OCI-LY1 (cell line): ENCODE results near the gene CCNB2.

Experiments
- H2AFZ ChIP-seq: fragments of 200-600 bp; sonication (generic), shearing (Covaris generic); 2 replicates; pipeline ENCODE4 v1.6.0; 2014; ENCODE audit warnings: antibody characterized with exemption, mild to moderate bottlenecking, low read length
- H3F3A ChIP-seq: fragments of 200-600 bp; sonication (generic), shearing (Covaris generic); 2 replicates; pipeline ENCODE4 v1.6.0; 2014; ENCODE audit warnings: mild to moderate bottlenecking, antibody characterized with exemption, low read length, moderate library complexity; ENCODE audit not compliant: insufficient read depth
- H3K27ac ChIP-seq: fragments of 200-600 bp; sonication (generic); 2 replicates; pipeline ENCODE4 v1.5.1; 2014; ENCODE audit warnings: low read length, mixed run types, mild to moderate bottlenecking, low read depth; ENCODE audit not compliant: poor library complexity, severe bottlenecking
- H3K27me3 ChIP-seq: fragments of 200-600 bp; sonication (generic); 2 replicates; pipeline ENCODE4 v1.6.0; 2014; ENCODE audit warnings: antibody characterized with exemption, mild to moderate bottlenecking, low read length, moderate library complexity; ENCODE audit not compliant: insufficient read depth
- H3K36me3 ChIP-seq: fragments of 200-600 bp; sonication (generic); 2 replicates; pipeline ENCODE4 v1.6.1; 2014; ENCODE audit warnings: mild to moderate bottlenecking, antibody characterized with exemption, low read length, moderate library complexity, mixed read lengths; ENCODE audit not compliant: insufficient read depth
- H3K4me1 ChIP-seq: fragments of 200-600 bp; sonication (generic); 2 replicates; pipeline ENCODE4 v1.5.1; 2014; ENCODE audit warnings: mild to moderate bottlenecking, low read length, moderate library complexity; ENCODE audit not compliant: insufficient read depth, severe bottlenecking
- H3K4me2 ChIP-seq: fragments of 200-600 bp; sonication (generic), shearing (Covaris generic); 2 replicates; pipeline ENCODE4 v1.6.1; 2014; ENCODE audit warnings: low read length
- H3K4me3 ChIP-seq: fragments of 200-600 bp; sonication (generic); 2 replicates; pipeline ENCODE4 v1.5.1; 2014; ENCODE audit warnings: low read length, low read depth, mild to moderate bottlenecking, mixed read lengths; ENCODE audit not compliant: poor library complexity, severe bottlenecking
- H3K79me2 ChIP-seq: fragments of 200-600 bp; shearing (Covaris generic); 2 replicates; pipeline ENCODE4 v1.6.1; 2016; ENCODE audit warnings: mixed run types, low read length, mixed read lengths; ENCODE audit not compliant: insufficient read depth
- H3K9ac ChIP-seq: fragments of 200-600 bp; sonication (generic), shearing (Covaris generic); 2 replicates; pipeline ENCODE4 v1.6.1; 2014; ENCODE audit warnings: mild to moderate bottlenecking, low read length, mixed read lengths
- H3K9me2 ChIP-seq: fragments of 200-600 bp; sonication (generic), shearing (Covaris generic); 2 replicates; pipeline ENCODE4 v1.6.1; 2014; ENCODE audit warnings: low read depth, mild to moderate bottlenecking, low read length, mixed read lengths
- H3K9me3 ChIP-seq: fragments of 200-600 bp; shearing (Covaris generic); 2 replicates; pipeline ENCODE4 v1.6.1; 2014; ENCODE audit warnings: low read length, mixed read lengths
- H4K20me1 ChIP-seq: fragments of 200-600 bp; sonication (generic), shearing (Covaris generic); 2 replicates; pipeline ENCODE4 v1.6.0; 2016; ENCODE audit warnings: mild to moderate bottlenecking, low read length; ENCODE audit not compliant: insufficient read depth
- CTCF ChIP-seq: fragments of 200-600 bp; sonication (generic), shearing (Covaris generic); IDR thresholded peaks from 2 replicates; pipeline ENCODE4 v1.5.1; 2017; ENCODE audit warnings: mild to moderate bottlenecking, antibody characterized with exemption, low read length, moderate library complexity, mixed read lengths
- EZH2 ChIP-seq: fragments of 200-600 bp; sonication (generic), shearing (Covaris generic); IDR thresholded peaks from 2 replicates; pipeline ENCODE4 v1.8.0; 2017; ENCODE audit warnings: borderline replicate concordance, mixed run types, mild to moderate bottlenecking, antibody characterized with exemption, low read length, moderate library complexity, mixed read lengths

Gene CCNB2

GRCh38 chr15:59152694-59153450 is 47.9 kb downstream of the CCNB2 start:
- peaks cover 87% of the 10 kb centered on the region for H3K36me3 ChIP-seq
- H3K4me2 ChIP-seq: no peak overlapping the region
- H3K4me3 ChIP-seq: no peak overlapping the region
- TF ChIP-seq EZH2 (no peak), CTCF (no peak)
- peaks cover 5% of the 10 kb centered on the region for H3K4me1 ChIP-seq
- H3K9me3 ChIP-seq: no peaks in the 10 kb centered on the region
- H3K27me3 ChIP-seq: no peaks in the 10 kb centered on the region
- no peak overlapping the region for H3K27ac ChIP-seq
- no peak overlapping the region for H2AFZ ChIP-seq
- H3K9ac ChIP-seq: no peak overlapping the region
- no peaks in the 10 kb centered on the region for H3F3A ChIP-seq
- no peaks in the 10 kb centered on the region for H3K9me2 ChIP-seq
- no peaks in the 10 kb centered on the region for H4K20me1 ChIP-seq
- H3K79me2 ChIP-seq: no peaks in the 10 kb centered on the region

- Histone ChIP-seq H3K27ac (no peak overlapping the region), H3K27me3 (no peaks in the 10 kb centered on the region), H4K20me1 (no peaks in the 10 kb centered on the region), H3K79me2 (no peaks in the 10 kb centered on the region), H2AFZ (no peak overlapping the region), H3K4me1 (peaks cover 11% of the 10 kb centered on the region), H3K4me2 (no peak overlapping the region), H3F3A (no peaks in the 10 kb centered on the region), H3K4me3 (no peak overlapping the region), H3K9ac (no peak overlapping the region), H3K9me2 (no peaks in the 10 kb centered on the region), H3K36me3 (peaks cover 88% of the 10 kb centered on the region), H3K9me3 (no peaks in the 10 kb centered on the region)
- TF ChIP-seq CTCF: no peak
Observed at GRCh38 chr15:59153466-59153865, 48.5 kb downstream of the CCNB2 start.

GRCh38 chr15:59154243-59154642 is 49.3 kb downstream of the CCNB2 start:
- TF ChIP-seq EZH2: no peak
- no peak for TF ChIP-seq CTCF
- H3K27ac ChIP-seq: no peak overlapping the region

More at GRCh38 chr15:59154243-59154642, 49.3 kb downstream of the CCNB2 start:
- H3K9ac ChIP-seq: no peak overlapping the region
- no peaks in the 10 kb centered on the region for H3K9me3 ChIP-seq
- no peak overlapping the region for H2AFZ ChIP-seq
- H3K4me1 ChIP-seq: peaks cover 19% of the 10 kb centered on the region
- H3K79me2 ChIP-seq: no peaks in the 10 kb centered on the region
- H3K4me3 ChIP-seq: no peak overlapping the region
- peaks cover 88% of the 10 kb centered on the region for H3K36me3 ChIP-seq
- H3F3A ChIP-seq: no peaks in the 10 kb centered on the region
- H3K27me3 ChIP-seq: no peaks in the 10 kb centered on the region
- H3K9me2 ChIP-seq: no peaks in the 10 kb centered on the region
- no peaks in the 10 kb centered on the region for H4K20me1 ChIP-seq
- no peak overlapping the region for H3K4me2 ChIP-seq
